Bronchial epithelial cell (primary cell): ENCODE data around the gene STK26. TPM values are rescaled to one million over a fixed set of nuclear protein-coding genes. Genes with fewer than 3 reads are reported as not detected.
A peak's percentile ranks its signal among the peaks of the same experiment; 100 is the strongest.

Experiments
- DNase-seq: peaks from one replicate; pipeline ENCODE4 v3.0.0-alpha.2; 2010; ENCODE audit warnings: low read depth
- FAIRE-seq: peaks from 2 replicates; lab custom pipeline; 2011; peaks lifted over from hg19 to GRCh38; lab: Jason Lieb, UNC
- H3K27me3 ChIP-seq: 2 replicates; pipeline ENCODE4 v1.5.1; 2011; ENCODE audit warnings: low read length; ENCODE audit not compliant: control insufficient read depth, insufficient read depth
- H3K36me3 ChIP-seq: 2 replicates; pipeline ENCODE4 v1.5.1; 2011; ENCODE audit warnings: low read length; ENCODE audit not compliant: control insufficient read depth, insufficient read depth
- H3K4me3 ChIP-seq: 2 replicates; pipeline ENCODE4 v1.5.1; 2011; ENCODE audit warnings: mild to moderate bottlenecking, low read depth, low read length, control low read depth
- total RNA-seq: library from RNA; depleted of rRNA; stranded (reverse); fragments of >200 nt; gene quantifications from 2 replicates; pipeline ENCODE4 v1.2.1, GENCODE V29; 2014
- TF ChIP-seq, protein P1 (sequence below): IDR thresholded peaks from 2 replicates; pipeline ENCODE4 v1.5.1; 2011; ENCODE audit warnings: mild to moderate bottlenecking, moderate library complexity, low read length, control low read depth, inconsistent platforms; ENCODE audit not compliant: insufficient read depth, severe bottlenecking

The STK26 gene
- total RNA-seq, 1 donor from 2014 or later: 47.9 TPM

- DNase-seq (no peak), FAIRE-seq (no peak)
- no peaks in the 10 kb centered on the region for H3K36me3 ChIP-seq
- H3K27me3 ChIP-seq: no peaks in the 10 kb centered on the region
- H3K4me3 ChIP-seq: no peak overlapping the region
- TF ChIP-seq, protein P1, sequence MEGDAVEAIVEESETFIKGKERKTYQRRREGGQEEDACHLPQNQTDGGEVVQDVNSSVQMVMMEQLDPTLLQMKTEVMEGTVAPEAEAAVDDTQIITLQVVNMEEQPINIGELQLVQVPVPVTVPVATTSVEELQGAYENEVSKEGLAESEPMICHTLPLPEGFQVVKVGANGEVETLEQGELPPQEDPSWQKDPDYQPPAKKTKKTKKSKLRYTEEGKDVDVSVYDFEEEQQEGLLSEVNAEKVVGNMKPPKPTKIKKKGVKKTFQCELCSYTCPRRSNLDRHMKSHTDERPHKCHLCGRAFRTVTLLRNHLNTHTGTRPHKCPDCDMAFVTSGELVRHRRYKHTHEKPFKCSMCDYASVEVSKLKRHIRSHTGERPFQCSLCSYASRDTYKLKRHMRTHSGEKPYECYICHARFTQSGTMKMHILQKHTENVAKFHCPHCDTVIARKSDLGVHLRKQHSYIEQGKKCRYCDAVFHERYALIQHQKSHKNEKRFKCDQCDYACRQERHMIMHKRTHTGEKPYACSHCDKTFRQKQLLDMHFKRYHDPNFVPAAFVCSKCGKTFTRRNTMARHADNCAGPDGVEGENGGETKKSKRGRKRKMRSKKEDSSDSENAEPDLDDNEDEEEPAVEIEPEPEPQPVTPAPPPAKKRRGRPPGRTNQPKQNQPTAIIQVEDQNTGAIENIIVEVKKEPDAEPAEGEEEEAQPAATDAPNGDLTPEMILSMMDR: no peak
Measured at GRCh38 chrX:132058050-132058449, 34.9 kb downstream of the STK26 start.

DNA sequence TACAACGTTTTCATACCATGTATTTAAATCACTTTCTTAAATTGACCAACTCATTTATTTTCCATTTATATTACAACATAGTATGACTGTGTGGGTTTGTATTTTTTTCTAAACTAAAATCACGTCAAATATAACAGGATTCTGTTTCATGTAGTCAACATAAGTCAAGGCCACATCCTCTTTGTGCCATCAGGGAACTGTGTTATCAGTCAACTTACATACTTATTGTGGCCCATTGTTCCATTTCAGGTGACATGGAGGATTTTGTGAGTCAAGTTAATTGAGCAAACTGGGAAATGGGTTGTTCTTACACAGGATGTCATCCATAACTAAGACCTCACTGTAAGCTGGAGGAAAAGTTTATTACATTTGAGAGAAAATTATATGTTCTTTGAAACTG lies 35.9 kb downstream of the STK26 start:
- H3K36me3 ChIP-seq: no peaks in the 10 kb centered on the region
- DNase-seq (no peak), FAIRE-seq (no peak)
- TF ChIP-seq, protein P1: no peak
- no peaks in the 10 kb centered on the region for H3K27me3 ChIP-seq
- H3K4me3 ChIP-seq: no peak overlapping the region

DNA sequence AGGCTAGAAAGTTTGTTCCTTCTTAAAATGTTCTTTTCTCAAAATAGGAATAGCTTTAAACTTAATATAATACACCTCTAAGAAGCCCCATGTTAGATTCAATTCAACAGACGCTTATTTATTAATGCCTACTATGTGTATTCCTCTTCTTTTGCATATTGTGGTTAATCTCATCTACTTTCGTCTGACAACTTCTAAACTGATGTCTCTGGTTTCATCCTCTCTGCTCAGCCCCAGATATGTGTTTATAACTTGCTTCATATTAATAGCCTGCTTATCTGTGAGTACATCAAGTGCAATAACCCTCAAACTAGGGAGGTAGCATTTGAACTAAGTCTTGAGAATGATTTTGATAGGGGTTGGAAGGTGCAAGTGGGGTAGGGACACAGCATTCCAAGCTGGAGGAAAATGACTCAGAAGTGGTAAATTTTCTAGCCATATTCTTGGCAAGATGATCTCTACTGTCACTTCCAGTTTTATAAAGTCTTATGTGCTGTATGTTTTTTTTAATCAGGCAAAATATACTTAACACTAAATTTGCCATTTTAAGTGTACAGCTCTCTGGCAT lies 37.0 kb downstream of the STK26 start:
- Histone ChIP-seq H3K36me3 (peaks cover 1% of the 10 kb centered on the region), H3K27me3 (no peaks in the 10 kb centered on the region), H3K4me3 (no peak overlapping the region)
- DNase-seq (no peak), FAIRE-seq (no peak)
- TF ChIP-seq, protein P1: no peak

- Histone ChIP-seq H3K27me3 (no peaks in the 10 kb centered on the region), H3K36me3 (peaks cover 1% of the 10 kb centered on the region), H3K4me3 (no peak overlapping the region)
- DNase-seq (no peak), FAIRE-seq (no peak)
- TF ChIP-seq, protein P1: no peak
Measured at GRCh38 chrX:132063334-132063733, 40.2 kb downstream of the STK26 start.

DNA sequence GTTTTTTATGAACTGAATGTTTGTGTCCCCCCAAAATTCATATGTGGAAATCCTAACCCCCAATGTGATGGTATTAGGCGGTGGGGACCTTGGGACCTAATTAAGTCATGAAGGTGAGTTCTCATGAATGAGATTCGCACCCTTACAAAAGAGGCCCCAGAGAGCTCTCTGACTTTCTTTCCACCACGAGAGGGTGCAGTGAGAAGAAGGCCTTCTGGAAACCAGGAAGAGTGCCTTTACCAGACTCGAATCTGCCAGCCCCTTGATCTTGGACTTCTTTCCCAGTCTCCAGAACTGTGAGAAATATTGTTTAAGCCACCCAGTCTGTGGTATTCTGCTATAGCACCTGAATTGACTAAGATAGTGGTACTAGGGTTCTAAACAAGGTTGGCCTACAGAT lies 40.8 kb downstream of the STK26 start:
- Histone ChIP-seq H3K36me3 (peaks cover 1% of the 10 kb centered on the region), H3K27me3 (no peaks in the 10 kb centered on the region), H3K4me3 (no peak overlapping the region)
- FAIRE-seq: no peak
- DNase-seq: no peak
- TF ChIP-seq, protein P1: no peak

- DNase-seq: peak; percentile 64
- H3K4me3 ChIP-seq: no peak overlapping the region
- FAIRE-seq: no peak
- peaks cover 1% of the 10 kb centered on the region for H3K36me3 ChIP-seq
- TF ChIP-seq, protein P1: no peak
- H3K27me3 ChIP-seq: no peaks in the 10 kb centered on the region
Measured at GRCh38 chrX:132068405-132068804, 45.3 kb downstream of the STK26 start.
